T-helper 9 cell (primary cell): ENCODE measurements around the gene AGR3.

Source experiments
- DNase-seq: peaks from one replicate; pipeline ENCODE4 v3.0.0-alpha.2; 2020
- total RNA-seq, 2 donors: gene quantifications; one replicate each; lab custom pipeline; 2026; lab: John Stamatoyannopoulos, UW

Gene AGR3
- total RNA-seq: 0 reads per million in 2 donors

DNA sequence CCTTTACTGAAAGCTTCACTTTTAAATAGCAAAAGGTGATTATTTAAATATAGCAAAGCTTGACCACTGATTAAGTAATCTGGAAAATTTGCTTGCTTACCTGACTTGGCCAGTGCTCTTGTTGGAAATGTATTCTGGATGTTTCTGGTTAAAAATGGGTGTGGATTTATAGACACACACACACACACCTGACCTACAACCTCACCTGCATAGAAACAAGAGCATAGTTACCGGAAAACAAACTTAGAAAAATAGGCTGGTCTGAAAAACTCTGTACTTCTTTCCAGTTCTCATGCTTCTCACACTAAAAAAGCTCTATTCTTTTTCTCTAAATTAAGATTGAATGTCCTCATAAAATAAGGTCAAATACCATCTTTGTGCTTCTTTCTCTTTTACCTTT, at the start of gene AGR3:
Gene AGR3, minus strand, starts transcription at position 140 of the 400 bp plus-strand sequence. CDS start 3,365 bp downstream, outside the sequence.
- no peak for DNase-seq

GRCh38 chr7:16930946-16931345, 49.2 kb upstream of the AGR3 start:
- DNase-seq: no peak

DNA sequence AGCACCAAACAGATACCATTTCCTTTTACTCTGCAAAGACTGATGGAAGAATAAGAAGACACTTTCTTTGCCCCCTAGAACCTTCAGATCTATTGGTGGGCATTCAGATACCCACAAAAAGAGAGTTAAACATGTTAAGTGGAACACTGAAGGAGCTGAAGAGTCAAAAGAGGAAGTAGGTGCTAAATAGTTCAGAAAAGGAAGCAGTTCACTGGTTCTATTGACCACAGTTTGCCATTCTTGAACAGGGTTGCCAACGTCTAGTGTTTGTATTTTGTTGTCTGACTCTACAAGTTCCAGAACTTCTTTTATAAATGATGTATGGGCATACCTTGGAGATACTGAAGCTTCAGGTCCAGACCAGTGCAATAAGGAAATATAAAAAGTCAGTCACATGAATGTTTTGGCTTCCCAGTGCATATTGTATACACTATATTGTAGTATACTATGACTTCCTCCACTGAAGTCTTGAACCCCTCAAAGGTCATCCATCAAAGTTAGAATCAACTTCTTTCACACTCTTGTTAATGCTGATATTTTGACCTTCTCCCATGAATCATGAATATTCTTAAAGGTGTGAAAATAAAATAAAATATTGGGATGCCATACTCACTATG, 47.5 kb upstream of the AGR3 start:
- no peak for DNase-seq

DNA sequence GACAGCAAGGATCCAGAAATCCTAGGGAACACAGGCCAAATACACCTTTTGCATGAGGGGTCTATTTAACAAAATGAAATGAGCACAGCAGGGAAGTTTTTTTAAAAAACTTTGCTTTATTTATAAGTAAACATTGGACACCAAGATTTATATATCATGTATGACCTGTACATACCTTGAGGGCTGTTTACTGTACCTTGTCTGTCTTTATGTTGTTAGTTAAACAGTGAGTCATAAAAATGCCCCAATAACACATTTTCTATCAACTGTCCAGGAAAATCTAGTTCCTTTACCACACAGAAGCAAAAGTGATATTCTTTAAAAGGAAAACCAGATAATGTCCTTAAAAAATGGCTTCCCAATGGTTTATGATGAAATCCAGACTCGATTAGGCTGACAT, 45.1 kb upstream of the AGR3 start:
- no peak for DNase-seq

- DNase-seq: no peak
These were observed 44.5 kb upstream of the AGR3 start for GRCh38 chr7:16926283-16926682.

- no peak for DNase-seq
These were observed 43.8 kb upstream of the AGR3 start for GRCh38 chr7:16925609-16926008.

GRCh38 chr7:16923019-16923418, 41.2 kb upstream of the AGR3 start:
- DNase-seq: no peak

DNA sequence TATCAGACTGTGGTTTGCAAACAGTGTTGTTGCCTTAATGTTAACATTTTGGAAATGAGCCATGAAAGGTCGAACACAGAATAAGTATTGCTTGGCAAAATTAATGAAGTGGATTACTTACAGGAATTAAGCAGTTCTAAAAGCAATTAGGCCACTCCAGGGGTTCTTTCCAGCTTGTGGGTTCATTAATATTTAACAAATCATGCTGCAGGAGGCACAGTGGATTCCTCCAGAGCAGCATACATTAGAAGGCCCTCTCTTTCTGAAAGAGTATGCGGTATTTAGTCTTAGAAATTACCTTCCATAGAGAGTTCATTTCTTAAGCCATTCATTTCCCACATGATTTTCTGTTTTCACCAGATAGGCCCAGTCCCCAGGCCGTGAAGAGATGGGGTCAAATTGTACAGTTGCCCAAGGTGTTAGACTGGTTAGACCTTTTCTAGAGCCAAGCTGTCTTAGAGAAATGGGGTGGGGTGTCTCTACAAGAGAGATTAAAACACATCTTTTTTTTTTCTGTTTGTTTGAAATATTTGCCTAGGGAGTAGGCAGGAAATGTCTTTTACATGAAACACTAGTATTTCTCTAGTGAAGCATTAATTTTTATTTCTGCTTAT, 40.0 kb upstream of the AGR3 start:
- DNase-seq: no peak

DNA sequence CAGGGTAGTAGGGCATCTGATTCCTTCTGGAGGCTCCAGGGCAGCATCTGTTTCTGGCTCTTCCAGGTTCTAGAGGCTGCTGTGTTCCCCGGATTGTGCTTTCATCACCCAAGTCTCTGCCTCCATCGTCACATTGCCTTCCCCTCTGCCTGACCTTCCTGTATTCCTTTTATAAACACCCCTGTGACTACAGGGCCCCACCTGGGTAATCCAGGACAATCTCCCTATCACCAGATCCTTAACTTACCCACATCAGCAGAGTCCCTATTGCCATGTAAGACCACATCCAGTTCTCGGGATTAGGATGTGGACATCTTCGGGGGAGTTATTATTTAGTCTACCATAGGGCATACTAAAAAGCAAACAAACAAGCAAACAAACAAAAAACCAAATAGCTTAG, 39.4 kb upstream of the AGR3 start:
- DNase-seq: no peak

- DNase-seq: no peak
These were observed 37.7 kb upstream of the AGR3 start for GRCh38 chr7:16919440-16919839.

DNA sequence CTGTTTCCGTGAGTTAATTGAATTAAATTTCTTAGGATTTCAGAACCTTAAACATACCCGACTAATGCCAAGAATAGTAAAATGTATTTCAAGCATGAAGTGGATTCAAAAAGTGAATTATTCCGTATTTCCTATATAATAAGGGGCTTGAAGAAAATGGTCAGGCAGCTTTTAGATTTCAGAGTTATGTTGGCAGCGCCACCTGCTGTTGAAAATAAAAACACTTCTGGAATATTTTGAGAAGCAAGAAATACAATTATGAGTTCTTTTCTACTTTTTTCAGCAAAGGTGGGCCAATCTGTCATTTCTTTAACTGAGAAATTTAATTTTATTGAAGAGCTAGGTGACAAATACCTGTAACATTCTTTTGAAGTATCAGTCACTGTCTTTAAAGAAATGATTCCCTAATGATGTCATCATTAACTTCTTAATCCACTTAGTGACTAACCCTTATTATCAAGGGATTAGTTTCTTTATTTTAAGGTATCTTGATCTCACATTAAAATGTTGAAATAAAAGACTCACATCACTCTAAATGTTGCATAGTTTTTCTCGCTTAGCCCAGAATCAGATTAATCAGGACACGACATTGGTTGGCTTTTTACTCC, 36.6 kb upstream of the AGR3 start:
- no peak for DNase-seq

GRCh38 chr7:16916738-16917137, 35.0 kb upstream of the AGR3 start:
- DNase-seq: no peak

- no peak for DNase-seq
These were observed 34.4 kb upstream of the AGR3 start for GRCh38 chr7:16916105-16916639.

- DNase-seq: no peak
These were observed 33.6 kb upstream of the AGR3 start for GRCh38 chr7:16915405-16915804.

GRCh38 chr7:16914771-16915170, 33.0 kb upstream of the AGR3 start:
- DNase-seq: no peak

DNA sequence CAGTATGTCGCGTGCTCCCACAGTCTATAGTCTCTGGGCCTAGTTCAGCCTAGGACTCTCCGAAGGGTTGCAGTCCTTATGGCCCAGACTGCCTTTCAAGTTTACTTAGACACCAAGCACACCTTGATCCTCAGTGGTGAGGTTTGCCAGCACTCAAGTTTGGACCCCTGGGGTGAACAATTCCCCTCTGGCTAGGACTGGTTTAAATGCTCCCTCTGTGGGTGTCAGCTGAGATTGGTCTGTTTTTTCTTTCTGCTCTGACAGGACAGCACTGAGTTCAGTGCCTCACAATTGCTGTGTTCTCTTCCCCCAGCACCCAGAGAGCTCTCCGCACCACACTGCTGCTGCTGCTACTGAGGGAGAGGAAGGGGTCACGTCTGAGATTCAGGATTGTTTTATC, 31.9 kb upstream of the AGR3 start:
- DNase-seq: no peak

- DNase-seq: no peak
These were observed 30.8 kb upstream of the AGR3 start for GRCh38 chr7:16912540-16912939.

DNA sequence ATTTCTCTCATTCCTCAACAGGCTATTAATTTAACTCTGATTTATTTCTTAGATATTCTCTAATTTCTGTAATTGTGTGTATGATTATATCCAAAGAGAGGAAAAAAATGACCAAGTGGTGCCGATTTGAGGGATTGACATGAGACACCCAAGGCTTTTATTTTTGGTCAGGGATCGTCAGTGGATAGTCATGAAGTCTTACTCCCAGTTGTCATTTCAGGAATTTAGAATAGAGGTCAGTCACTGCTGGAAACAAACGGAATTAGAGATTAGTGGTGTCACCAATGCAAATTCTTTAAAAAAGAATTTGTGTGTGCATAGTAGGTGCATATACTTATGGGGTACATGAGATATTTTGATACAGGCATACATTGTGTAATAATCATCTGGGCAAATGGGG, 26.8 kb upstream of the AGR3 start:
- no peak for DNase-seq

DNA sequence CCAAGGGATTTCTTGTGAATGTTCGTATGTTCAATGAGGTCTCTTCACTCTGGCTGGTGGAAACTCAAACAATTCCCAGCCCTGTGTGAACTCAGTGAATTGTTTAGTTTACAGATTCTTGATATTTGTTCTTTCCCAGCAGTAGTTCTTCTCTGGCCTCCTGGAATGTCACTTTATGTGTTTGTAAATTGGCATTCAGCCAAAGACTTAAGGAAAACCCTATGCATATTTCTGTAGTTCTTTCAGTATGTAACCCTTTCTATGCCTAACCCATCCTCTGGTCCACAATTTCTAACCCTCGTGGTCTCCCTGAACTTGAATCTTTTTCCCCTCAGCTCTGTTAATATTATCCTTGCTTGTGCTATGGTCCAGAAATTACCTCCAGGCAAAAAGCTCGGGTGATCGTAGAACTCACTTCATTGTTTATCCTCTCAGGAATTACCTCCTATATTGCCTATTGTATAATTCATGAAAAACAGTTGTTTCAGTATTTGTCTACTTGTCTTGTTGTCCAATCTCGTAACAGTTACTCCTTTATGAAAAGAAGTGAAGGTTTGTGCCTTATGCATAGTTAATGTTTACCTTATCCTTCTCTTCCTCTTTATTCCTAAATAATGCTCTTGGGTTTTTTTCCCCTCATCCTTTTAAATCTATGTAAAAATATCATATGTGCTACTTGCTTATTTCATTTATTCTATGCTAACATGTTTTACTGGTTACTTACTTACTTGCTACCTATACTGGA, 23.7 kb upstream of the AGR3 start:
- no peak for DNase-seq

GRCh38 chr7:16904076-16904475, 22.3 kb upstream of the AGR3 start:
- DNase-seq: no peak

- DNase-seq: no peak
These were observed 18.5 kb upstream of the AGR3 start for GRCh38 chr7:16900209-16900768.

DNA sequence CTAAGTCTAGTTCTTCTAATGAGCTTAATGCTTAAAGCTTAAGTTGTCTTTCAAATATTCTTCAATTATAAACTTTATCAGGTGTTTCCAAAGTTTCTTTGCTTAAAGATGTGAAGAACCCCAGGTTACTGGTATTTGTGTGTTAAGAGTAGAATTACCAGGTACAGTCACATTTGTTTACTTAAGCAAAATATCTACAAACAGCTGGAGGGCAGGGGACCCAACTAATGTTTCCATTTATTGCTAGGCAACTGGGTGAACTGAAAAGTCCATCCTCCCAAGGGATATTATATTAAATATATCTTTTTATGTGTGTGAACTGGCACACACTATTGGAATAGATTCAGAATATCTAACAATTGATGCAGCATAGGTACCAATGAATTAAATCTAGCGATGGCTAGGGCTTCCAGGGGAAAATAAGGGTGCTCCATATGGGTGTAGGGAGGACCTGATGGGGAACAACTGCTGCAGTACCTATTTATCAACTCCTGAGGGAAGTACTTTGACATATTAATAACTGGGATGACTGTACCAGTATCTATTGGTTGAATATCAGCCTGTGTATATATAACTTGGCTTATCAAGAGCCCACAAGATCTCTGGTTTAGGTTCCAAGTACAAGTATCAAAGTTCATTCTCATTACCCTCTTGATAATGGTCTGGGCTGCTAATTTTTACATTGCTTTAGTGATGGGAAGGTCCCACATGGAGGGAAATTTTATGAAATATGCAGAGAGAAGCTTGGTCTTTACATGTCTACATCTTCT, 10.3 kb upstream of the AGR3 start:
- DNase-seq: no peak
